PFSK-1 (cell line): ENCODE measurements around the gene FIBP.

Source experiments
- POLR2AphosphoS5 ChIP-seq: IDR thresholded peaks from 2 replicates; pipeline ENCODE4 v1.6.1; 2012; ENCODE audit warnings: low read depth, mild to moderate bottlenecking, control low read depth, low read length, moderate library complexity
- SIN3A ChIP-seq: IDR thresholded peaks from 2 replicates; pipeline ENCODE4 v1.6.1; 2012; ENCODE audit warnings: mild to moderate bottlenecking, low read length, moderate library complexity, borderline replicate concordance; ENCODE audit not compliant: insufficient read depth
- TF ChIP-seq, protein P1 (sequence below), 2 experiments: IDR thresholded peaks; 2 replicates each; pipeline versions ENCODE4 v1.6.1 to v1.8.0; 2011 to 2012; ENCODE audit warnings: low read depth in 2 of 2, low read length in 2 of 2, control low read depth in 1 of 2, inconsistent platforms in 1 of 2, mild to moderate bottlenecking in 1 of 2, moderate library complexity in 1 of 2; ENCODE audit not compliant: insufficient read depth in 1 of 2

DNA sequence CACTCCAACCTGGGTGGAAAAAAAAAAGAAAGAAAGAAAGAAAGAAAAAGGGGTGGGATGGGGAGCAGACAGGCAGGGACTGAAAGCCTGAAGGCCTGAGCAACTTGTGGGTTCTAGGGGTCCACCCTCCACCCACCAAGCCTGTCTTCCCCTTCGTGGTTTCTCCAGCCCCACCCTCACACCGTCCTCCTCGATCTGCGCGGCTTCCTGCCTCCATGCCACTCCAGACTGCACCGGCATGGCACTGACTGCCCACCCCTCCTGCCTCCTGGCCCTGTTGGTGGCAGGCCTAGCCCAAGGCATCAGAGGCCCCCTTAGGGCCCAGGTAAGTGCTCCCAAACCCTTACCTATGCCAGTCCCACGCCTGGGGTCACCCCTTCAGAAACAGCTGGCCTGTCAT, 8.7 kb downstream of the FIBP start, which contains the start of gene CTSW:
- TF ChIP-seq POLR2AphosphoS5 (no peak), SIN3A (no peak)
- TF ChIP-seq, protein P1, sequence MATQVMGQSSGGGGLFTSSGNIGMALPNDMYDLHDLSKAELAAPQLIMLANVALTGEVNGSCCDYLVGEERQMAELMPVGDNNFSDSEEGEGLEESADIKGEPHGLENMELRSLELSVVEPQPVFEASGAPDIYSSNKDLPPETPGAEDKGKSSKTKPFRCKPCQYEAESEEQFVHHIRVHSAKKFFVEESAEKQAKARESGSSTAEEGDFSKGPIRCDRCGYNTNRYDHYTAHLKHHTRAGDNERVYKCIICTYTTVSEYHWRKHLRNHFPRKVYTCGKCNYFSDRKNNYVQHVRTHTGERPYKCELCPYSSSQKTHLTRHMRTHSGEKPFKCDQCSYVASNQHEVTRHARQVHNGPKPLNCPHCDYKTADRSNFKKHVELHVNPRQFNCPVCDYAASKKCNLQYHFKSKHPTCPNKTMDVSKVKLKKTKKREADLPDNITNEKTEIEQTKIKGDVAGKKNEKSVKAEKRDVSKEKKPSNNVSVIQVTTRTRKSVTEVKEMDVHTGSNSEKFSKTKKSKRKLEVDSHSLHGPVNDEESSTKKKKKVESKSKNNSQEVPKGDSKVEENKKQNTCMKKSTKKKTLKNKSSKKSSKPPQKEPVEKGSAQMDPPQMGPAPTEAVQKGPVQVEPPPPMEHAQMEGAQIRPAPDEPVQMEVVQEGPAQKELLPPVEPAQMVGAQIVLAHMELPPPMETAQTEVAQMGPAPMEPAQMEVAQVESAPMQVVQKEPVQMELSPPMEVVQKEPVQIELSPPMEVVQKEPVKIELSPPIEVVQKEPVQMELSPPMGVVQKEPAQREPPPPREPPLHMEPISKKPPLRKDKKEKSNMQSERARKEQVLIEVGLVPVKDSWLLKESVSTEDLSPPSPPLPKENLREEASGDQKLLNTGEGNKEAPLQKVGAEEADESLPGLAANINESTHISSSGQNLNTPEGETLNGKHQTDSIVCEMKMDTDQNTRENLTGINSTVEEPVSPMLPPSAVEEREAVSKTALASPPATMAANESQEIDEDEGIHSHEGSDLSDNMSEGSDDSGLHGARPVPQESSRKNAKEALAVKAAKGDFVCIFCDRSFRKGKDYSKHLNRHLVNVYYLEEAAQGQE (IDR thresholded peaks at IDR 0.05; ENCODE audit: insufficient read depth in 1 of 2, low read depth in 2 of 2, low read length in 2 of 2): no peak
